Kidney capillary endothelial cell (primary cell): ENCODE results near the gene HPSE2.
"Not testable (repeated sequence)": the region's sequence is repeated elsewhere in the genome, so short reads cannot be mapped to it uniquely, and the experiment has no call there.

Experiments used
- DNase-seq: peaks from one replicate; pipeline ENCODE4 v3.0.0-alpha.2; 2018; ENCODE audit warnings: low spot score

HPSE2 gene

DNA sequence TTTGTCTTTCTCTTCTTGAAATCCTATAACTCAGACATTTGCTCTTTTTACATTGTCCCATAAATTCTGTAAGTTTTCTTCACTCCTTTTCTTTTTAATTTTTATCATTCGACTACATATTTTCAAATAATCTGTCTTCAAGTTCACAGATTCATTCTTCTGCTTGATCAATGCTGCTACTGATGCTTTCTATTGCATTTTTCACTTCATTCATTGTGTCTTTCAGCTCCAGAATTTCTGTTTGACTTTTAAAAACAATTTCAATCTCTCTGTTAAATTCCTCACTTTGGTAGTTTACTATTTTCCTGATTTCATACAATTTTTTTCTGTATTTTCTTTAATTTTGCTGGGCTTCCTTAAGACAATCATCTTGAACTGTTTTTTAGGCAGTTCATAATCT, 230.4 kb downstream of the HPSE2 start:
- no peak for DNase-seq

DNA sequence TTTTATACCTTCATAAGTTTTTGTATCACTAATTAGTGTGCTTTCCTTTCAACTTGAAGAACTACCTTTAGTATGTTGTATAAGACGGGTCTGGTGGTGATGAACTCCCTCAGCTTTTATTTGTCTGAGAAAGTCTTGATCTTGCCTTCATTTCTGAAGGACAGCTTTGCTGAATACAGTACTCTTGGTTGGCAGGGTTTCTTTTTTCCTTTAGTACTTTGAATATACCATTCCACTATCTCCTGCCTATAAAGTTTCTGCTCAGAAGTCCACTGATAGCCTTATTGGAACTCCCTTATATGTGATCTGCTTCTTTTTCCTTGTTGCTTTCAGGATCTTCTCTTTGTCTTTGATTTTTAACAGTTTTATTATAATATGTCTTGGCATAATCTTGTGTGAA, 230.9 kb downstream of the HPSE2 start:
- no peak for DNase-seq

DNA sequence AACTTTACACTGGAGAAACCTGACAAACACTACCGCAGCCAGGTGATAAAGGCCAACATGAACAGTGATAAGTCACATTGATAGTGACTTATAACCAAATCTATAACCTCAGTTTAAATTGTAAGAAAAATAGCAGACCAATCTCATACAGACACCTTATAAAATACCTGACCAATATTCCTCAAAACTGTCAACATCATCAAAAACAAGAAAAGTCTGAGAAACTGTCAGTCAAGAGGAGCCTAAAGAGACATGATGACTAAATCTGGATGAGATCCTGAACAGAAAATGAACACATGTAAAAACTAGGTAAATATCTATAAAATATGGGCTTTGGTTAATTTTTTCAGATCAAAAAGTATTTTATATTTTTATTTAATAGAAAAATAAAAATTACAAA, 233.3 kb downstream of the HPSE2 start:
- no peak for DNase-seq

DNA sequence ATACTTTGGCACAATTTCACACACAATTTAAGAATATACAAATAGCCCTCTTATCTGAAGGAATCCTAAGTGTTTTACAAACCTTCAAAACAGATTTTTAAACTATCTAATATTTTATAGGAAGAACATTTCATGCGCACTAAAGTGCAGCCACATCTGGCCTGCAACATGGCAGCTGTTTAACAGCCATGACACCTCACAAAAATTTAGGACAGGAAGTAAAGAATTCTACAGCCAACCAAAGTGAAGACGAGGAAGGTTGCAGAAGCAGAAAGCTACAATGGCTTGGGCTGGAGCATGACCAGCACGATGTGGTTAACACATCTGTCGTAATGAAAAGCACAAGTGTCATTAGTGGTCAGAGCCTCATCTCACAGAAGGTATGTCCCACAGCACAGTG, 238.1 kb downstream of the HPSE2 start:
- DNase-seq = no peak

DNA sequence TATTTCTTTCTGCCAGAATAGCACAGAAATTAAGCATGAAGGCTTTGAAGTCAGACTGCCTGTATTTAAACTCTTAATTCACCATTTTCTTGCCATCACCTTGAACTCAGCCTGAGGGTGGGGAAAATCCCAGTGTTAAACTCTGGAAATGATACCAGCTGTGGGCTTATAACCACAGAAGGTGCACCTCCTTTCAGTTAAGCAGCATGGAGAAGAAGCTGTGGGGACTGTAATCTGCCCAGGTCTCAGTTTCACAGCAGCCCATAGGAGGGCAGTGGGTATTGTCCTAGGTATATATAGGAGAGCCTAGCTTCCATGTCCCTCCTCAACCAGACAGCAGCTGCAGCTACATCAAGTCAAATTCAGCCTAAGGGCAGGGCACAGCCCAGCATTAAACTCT, 241.6 kb downstream of the HPSE2 start:
- no peak for DNase-seq

DNA sequence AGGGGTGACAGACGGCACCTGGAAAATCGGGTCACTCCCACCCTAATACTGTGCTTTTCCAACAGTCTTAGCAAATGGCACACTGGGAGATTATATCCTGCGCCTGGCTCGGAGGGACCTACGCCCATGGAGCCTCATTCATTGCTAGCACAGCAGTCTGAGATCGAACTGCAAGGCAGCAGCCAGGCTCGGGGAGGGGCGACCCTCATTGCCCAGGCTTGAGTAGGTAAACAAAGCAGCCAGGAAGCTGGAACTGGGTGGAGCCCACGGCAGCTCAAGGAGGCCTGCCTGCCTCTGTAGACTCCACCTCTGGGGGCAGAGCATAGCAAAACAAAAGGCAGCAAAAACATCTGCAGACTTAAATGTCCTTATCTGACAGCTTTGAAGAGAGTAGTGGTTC, 251.9 kb downstream of the HPSE2 start:
- not testable (repeated sequence) for DNase-seq

DNA sequence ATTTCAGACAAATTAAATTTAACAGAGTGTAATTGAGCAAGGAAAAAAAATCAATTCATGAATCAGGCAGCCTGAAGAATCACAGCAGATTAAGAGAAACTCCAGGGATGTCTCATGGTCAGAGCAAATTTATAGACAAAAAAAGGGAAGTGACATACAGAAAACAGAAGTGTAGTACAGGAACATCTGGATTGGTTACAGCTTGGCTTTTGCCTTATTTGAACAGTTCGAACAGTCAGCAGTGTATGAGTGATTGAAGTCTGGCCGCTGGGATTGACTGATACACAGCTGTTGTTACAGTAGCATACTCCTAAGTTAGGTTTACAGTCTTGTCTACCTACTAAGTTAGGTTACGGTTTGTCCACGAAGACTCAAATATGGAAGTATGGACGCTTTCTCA, 255.3 kb downstream of the HPSE2 start:
- DNase-seq = no peak

DNA sequence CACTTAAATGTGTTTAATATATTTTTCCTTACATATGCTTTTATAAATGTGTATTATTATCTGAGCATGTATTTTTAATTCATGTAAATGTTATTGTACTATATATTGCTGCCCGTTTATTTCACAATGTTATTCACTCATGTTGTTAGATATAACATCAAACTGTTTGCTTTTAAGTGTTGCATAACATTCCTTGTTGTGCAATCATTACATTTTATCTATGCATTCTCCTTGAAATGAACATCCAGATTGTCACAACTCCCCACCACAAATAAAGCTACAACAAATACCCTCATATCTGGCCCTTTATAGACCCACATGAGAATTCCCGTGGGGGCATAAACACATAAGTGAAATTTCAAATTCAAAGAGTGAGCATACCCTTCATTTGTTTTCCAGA, 264.2 kb downstream of the HPSE2 start:
- no peak for DNase-seq

DNA sequence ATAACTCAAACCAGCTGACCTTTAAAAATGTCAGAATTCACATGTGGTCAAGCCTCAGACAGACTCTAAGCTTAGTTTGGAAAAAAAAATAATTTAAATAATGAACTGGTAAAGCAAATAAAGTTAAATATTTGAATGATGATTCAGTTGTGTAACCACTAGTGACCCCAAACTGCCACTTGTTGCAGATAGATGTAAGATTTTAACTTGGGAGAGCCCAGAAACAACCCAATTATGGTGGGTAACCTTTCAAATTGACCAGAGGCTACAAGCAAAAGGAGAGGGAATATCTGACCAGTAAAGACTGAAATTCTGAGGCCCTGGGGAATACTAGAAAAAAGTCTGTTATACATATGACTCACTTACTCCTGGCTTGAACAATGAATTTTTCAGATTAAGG, 268.1 kb downstream of the HPSE2 start:
- no peak for DNase-seq

DNA sequence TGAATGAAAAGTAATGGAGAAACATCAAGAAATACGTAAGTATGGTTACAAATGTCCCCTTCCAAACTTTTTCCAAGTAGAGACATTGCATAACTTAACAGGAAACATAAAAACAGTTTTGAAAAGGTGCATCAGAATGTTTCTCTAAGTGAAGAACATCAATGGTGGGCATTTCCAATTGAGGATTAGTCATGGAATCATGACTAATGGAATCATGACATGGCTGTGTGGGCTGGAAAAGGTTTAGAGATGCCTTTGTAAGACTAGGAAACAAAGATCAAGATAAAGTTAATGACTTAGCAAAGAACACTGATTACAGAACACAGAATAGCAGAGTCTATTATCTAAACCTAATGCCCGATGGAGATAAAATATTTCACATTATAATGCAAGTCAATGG, 272.0 kb downstream of the HPSE2 start:
- no peak for DNase-seq

DNA sequence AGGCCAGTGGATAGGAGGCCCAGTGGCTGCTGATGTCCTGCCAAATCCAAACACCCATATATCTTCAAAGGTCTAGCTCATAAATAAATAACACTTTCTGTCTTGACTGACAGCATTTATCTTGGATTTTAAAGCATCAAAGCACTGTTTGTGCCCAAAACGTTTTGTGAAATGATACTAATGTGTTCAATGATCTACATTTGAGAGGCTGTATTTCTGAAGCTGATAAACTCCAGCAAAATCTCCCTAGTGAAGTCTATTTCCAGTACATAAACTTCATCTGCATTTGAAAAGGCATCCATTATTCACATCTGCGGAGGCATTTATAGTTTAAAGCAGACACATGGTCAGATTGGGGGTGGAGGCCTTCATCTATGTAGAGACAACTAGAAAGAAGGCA, 276.3 kb downstream of the HPSE2 start:
- DNase-seq = no peak

DNA sequence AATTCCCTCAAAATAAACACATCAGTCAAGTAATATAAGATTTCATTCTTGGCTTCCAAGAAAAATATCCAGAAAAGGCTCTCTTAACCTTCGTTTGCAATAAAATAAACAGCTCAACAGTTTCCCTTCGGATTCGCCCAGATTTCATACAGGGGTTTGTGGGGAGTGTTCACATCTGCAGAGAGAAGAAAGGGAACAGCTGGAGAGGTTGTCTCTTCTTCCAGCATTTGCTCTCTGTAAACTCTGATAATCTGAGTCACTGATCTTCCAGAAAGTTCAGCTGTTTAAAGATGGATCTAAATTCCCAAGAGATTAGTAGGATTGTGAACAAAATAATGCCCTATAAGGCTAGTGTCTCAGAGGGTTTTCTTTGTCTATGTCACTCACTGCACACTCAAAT, 277.9 kb downstream of the HPSE2 start:
- no peak for DNase-seq

DNA sequence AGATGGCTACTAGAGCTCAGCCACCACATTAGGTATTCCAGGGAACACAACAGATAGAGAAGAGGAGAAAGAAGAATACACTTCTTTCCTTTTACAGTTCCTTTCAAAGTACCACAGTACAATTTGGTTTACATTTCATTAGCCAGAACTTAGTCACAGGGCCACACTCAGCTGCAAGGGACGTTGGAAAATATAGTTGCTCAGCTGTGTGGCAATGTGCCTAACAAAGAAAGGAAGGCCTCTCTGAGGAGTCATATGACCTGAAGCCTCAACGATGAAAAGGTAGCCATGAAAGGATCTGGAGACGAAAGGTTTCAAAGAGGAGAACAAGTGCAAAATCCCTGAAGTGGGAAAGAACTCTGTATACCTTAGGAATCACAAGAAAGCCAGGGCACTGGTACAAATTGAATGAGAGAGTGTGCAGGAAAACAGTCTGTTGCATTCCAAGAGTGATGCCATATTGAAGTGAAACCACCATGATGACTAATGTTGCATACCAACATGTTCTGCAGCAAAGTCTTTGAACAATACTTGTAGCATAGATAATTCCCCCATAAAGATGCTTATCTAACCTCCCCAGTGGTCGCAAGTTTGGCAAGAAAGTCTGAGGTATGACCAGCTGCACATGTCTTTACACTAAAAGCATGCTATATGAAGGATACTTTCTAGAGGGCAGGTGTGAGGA, 278.9 kb downstream of the HPSE2 start:
- DNase-seq = no peak

DNA sequence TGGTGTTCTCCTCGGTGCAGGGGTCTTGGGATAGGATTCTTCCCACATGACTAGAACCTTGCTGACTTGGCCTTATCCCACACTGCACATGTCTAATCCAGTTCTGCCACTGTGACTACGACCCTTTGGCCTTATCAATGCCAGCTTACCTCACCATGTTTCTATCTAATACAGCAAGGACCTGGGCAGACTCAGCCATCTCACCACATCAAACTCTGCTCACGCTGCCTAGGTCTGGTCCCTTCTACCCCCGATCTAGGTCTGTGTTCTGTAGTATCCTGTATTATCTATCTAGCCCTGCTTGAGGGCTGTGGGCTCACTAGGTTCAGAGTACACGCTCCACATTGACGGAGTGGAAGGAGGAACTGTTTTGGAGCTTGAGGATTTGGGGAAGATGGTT, 282.4 kb downstream of the HPSE2 start:
- no peak for DNase-seq

DNA sequence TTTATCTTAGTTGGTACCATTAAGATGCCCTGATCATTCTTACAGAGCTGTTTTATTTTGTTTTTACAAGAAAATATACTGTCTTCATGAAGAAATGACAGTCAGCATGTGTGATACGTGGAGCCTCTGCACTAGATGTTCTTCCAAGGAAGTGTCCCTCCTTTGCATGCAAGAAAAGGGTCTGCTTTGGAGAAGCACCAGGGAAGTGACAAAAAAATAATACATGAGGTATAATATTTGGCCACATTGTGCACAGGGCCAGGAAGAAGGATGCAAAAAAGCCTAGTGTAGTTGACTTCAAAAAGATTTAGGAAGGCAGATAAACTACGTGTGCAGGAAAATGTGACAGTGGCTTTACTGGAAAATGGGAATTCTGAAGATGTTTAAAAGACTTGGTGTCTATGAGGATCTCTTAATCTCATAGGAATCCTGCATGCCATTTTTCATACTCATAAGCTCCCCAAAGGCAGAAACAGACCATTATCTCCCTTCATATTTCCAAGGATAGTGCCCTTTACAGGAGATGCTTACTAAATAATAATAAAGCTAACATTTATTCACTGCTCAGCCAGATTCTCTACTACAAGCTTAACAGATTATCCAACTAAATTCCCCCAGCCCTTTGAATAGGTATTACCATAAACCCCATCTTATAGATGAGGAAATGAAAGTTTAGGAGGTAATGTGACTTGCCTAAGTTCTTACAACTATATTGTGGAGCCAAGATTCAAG, 284.2 kb downstream of the HPSE2 start:
- DNase-seq = no peak

DNA sequence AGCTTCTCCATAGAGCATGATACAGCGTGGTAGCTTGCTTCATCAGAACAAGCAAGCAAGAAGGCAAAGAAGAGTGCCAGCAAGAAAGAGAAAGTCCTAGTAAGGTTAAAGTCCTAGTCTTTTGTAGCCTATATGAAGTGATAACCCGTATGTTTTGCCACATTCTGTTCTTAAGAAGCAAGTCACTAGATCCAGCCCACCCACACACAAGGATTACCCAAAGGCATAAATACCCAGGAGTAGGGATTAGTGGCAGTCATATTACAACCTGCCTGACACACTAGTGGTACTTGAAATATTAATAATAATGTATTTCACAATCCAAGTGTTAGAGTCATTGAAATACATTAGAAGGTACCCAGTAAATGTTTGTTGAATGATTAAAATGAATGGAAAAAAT, 285.5 kb downstream of the HPSE2 start:
- DNase-seq = no peak

DNA sequence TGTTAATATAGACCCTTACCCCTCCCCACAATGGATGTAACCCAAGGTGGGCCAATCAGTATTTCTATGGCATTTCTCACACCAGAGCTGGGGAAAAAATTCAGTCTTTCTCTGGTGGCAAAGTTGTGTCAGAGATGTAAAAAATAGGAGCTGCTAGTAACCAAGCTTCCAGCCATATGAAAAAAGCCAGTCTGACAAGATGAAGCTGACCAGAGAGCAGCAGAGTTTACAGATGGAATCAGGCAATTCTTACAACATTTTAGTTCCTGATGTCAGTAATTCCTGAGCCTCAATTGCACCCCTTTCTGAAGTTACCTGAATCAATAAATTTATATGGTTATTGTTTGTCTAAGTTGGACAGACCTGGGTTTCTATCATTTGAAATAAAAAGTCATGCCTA, 286.3 kb downstream of the HPSE2 start:
- no peak for DNase-seq

DNA sequence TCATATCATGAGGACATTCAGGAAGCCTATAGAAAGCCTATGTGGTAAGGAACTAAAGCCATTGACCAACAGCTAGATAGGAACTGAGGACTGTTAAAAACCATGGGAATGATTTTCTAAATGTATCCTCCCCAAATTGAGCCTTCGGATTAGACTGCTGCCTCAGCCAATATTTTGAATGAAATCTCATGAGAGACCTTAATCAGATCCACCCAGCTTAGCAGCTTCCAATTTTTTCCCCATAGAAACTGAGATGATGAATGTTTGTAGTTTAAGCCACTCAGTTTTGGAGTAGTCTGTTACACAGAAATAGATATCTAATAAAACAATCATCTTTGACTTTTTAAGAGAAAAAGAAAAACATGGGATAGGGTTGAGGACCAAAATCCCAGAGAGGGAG, 292.0 kb downstream of the HPSE2 start:
- DNase-seq = no peak

DNA sequence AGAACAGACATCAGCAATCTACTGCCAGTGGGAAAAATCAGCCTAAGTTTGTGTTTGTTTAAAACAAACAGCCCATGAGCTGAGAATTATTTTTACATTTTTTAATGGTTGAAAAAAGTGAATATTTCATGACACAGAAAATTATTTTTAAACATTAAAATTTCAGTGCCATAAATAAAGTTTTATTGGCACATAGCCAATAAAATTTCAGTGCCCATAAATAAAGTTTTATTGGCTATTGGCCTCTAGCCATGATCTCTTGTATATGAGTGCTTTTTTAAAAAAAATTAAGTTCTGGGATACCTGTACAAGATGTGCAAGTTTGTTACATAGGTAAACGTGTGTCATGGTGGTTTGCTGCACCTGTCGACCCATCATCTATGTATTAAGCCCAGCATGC, 305.9 kb downstream of the HPSE2 start:
- DNase-seq = no peak

DNA sequence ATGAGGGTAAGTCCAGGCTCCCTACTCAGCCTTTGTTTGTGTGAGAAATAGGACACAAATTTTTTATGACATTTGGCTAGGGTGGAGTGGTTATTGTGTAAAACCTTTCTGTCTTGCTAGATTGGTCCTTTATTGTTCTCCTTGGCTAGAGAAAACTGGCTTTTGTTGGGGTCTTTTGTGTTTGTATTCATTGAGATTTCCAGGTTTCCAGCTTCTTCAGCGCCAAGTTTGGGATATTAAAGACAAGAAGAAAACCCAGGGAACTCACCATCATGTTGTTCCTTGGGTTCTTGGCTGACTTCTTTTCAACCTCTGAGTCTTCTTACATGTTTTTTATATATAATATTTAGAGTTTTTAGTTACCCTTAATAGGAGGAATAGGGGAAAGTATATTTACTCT, 310.0 kb downstream of the HPSE2 start:
- no peak for DNase-seq

DNA sequence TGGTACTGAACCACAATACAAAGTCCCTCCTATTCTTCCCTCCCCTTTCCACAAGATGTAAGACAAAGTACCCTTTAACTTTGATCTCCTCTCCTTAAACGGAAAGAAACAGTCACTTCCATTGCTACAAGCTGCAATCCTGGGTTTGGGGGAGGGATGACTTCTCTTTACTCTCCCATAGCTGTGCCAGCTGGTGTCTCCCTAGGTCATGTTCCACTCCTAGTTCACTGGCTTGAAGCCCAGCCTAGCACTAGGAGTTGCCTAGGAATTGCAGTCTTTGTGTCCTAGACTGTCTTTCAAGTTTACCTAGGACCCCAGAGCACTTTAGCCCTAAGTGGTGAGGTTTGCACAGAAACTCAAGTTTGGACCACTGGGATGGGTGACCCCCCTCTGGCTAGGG, 311.1 kb downstream of the HPSE2 start:
- no peak for DNase-seq

DNA sequence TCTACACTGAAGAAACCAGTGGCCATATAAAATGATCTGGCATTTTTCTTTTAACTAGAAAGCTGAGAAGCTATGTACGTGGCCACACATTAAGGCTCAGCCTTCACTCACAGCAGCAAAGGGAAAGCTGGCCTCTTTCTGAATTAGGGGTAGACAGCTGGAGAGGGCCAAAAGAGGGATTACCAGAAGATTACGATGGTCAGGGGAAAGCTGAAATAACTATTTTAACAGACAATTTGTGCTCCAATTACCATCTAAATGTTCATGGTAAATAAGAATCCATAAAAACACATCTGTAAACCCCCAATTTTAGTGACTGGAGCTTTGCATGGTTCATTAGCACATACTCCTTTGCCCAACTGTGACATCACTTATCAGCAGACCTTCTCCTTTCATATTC, 314.3 kb downstream of the HPSE2 start:
- DNase-seq = no peak

DNA sequence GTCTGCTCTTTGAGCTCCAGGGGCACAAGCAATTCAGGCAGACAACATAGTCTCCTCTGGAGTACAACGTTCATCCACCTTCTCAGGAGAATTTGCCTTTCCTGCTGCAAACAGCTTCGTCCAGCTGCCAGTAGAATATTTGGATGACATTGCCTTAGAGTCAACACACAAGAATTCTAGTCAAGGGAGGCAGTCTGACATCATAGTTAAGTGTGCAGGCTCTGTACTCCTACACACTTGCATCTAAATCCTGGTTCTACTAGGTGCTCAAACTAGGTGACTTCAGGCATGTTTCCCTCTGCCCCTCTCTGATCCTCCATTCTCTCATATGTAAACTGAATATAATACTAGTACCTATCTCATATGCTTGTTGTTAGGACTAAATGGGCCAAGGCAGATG, 314.8 kb downstream of the HPSE2 start:
- no peak for DNase-seq

DNA sequence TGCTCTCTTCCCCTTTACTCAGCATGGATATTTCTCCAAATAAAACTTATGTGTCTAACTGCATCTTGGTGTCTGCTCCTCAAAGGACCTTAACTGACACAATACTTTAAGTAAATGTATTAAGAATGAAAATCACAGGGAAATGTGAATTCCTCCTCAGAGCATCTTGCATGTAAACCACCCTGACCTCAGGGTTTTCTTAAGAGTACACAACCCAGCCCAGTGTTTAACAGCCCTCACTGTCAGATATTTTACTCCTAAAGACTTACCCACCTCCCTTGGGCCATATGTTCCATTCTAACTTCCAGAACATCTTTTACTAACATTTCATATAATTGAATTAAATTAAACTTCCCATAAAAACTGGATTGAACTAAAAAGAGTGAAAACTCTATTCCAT, 315.3 kb downstream of the HPSE2 start:
- no peak for DNase-seq
